HL-60 (cell line): Measurements from ENCODE around the gene VWA5B2.

Experiments used
- CTCF ChIP-seq: IDR thresholded peaks from one replicate; pipeline ENCODE4 v1.5.1; 2011; ENCODE audit warnings: low read length, control low read depth, inconsistent platforms; ENCODE audit not compliant: insufficient read depth
- POLR2AphosphoS5 ChIP-seq: IDR thresholded peaks from 2 replicates; pipeline ENCODE4 v1.6.1; 2012; ENCODE audit warnings: low read depth

- TF ChIP-seq CTCF (no peak), POLR2AphosphoS5 (no peak)
Observed at GRCh38 chr3:184236033-184236410, 6.6 kb downstream of the VWA5B2 start.
